Lower leg skin (tissue), 3 donors: ENCODE data around the gene USP34.

Experiments used
- POLR2A ChIP-seq, 2 donors: fragments of 450-650 bp; IDR thresholded peaks; one replicate each; pipeline ENCODE4 v1.6.1; 2016 to 2017; ENCODE audit warnings: antibody characterized with exemption in 2 of 2, mild to moderate bottlenecking in 1 of 2, moderate library complexity in 1 of 2
- TF ChIP-seq, protein P1 (sequence below), 3 donors: fragments of 450-650 bp; IDR thresholded peaks; one replicate each; pipeline ENCODE4 v1.5.1; 2016; ENCODE audit warnings: antibody characterized with exemption in 3 of 3, mild to moderate bottlenecking in 3 of 3, moderate library complexity in 2 of 3

DNA sequence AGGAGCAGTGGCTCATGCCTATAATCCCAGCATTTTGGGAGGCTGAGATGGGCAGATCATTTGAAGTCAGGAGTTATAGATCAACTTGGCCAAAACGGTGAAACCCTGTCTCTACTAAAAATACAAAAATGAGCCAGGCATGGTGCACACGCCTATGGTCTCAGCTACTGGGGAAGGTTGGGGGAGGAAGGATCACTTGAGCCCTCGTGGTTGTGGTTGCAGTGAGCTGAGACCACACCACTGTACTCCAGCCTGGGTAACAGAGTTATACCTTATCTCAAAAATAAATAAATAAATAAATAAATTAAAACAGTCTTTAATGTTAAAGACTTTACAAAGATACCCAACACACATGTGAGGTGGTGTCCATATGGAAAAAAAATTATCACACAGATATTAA is 174.9 kb downstream of the USP34 start:
- TF ChIP-seq POLR2A (IDR thresholded peaks at IDR 0.05) = no peak
- TF ChIP-seq, protein P1, sequence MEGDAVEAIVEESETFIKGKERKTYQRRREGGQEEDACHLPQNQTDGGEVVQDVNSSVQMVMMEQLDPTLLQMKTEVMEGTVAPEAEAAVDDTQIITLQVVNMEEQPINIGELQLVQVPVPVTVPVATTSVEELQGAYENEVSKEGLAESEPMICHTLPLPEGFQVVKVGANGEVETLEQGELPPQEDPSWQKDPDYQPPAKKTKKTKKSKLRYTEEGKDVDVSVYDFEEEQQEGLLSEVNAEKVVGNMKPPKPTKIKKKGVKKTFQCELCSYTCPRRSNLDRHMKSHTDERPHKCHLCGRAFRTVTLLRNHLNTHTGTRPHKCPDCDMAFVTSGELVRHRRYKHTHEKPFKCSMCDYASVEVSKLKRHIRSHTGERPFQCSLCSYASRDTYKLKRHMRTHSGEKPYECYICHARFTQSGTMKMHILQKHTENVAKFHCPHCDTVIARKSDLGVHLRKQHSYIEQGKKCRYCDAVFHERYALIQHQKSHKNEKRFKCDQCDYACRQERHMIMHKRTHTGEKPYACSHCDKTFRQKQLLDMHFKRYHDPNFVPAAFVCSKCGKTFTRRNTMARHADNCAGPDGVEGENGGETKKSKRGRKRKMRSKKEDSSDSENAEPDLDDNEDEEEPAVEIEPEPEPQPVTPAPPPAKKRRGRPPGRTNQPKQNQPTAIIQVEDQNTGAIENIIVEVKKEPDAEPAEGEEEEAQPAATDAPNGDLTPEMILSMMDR (IDR thresholded peaks at IDR 0.05) = no peak
